HG03442 (cell line): ENCODE results near the gene ABCC10.
"Not testable (repeated sequence)": the region's sequence is repeated elsewhere in the genome, so short reads cannot be mapped to it uniquely, and the experiment has no call there.

ENCODE experiments used
- ATAC-seq: cut with Tn5 transposase; IDR thresholded peaks from one replicate; pipeline ENCODE4 v1.9.1; 2021; ENCODE audit warnings: mild to moderate bottlenecking, moderate library complexity; ENCODE audit not compliant: unreplicated experiment

The ABCC10 gene

DNA sequence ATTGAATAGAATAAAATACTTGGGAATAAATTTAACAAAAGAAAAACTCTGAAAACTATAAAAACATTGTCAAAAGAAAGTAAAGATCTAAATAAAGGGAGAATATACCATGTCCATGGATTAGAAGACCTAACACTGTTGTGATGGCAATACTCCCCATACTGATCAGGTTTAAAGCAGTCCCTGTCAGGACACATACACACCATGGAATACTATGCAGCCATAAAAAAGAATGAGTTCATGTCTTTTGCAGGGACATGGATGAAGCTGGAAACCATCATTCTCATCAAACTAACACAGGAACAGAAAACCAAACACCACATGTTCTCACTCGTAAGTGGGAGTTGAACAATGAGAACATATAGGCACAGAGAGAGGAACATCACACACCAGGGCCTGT lies 16.6 kb upstream of the ABCC10 start:
- not testable (repeated sequence) for ATAC-seq

DNA sequence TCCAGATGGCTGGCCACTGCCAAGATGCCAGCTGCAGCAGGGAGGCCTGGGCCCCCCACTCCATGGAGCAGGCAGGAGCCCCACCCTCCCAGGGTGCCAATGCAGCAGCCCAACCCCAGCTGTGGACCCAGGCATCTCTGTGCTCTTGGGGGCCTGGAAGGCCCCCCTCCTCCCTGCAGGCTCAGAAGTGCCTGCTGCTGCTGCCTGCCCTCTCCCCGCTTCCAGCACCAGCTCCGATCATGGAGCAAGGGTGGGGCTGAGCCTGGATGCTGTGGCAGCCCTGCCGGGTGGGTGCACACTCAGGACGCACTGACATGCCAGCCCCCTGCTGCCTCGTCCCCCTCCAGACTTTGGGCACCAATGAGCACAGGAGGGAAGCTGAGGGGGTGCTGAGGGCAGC lies 14.8 kb upstream of the ABCC10 start:
- ATAC-seq, result no peak

DNA sequence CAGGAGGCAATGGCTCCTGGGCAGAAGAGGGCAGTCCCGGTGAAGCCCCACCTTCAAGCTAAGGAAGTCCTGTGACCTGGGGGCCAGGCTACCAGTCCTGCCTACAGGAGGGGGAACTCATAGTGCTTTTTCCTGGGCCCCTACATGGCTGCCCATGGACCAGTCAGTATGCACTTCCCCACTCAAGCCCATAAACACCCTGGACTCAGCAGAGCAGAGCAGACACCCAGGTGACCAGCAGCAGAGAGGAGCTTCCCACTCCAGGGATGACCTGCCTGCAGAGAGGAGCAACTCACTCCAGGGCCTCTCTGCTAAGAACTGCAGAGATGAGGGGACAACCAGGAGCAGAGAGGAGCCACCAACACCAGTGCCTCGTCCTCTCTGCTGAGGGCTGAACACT lies 14.3 kb upstream of the ABCC10 start:
- ATAC-seq, result no peak

DNA sequence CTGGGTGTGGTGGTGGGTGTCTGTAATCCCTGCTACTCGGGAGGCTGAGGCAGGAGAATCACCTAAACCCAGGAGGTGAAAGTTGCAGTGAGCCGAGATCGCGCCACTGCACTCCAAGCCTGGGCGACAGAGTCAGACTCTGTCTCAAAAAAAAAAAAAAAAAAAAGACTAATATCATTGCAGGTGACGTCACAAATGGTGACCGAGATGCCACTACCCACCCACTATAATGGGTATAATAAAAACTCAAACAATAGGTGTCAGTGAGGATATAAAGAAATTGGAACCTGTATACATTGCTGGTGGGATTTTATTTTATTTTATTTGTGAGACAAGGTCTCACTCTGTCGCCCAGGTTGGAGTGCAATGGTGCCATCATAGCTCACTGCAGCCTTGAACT lies 12.1 kb upstream of the ABCC10 start:
- not testable (repeated sequence) for ATAC-seq

DNA sequence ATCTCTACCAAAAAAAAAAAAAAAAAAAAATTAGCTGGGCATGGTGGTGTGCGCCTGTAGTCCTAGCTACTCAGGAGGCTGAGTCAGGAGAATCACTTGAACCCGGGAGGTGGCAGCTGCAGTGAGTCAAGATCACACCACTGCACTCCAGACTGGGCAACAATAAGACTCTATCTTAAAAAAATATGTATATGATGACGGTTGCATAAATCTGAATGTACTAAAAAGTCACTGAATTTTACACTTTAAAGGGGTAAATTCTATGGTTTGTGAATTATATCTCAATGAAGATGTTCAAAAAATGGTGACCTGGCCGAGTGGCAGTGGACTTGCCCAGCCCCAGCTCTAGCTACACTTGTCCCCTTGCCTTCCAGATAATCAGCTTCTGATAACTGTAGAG lies 10.4 kb upstream of the ABCC10 start:
- no peak for ATAC-seq

DNA sequence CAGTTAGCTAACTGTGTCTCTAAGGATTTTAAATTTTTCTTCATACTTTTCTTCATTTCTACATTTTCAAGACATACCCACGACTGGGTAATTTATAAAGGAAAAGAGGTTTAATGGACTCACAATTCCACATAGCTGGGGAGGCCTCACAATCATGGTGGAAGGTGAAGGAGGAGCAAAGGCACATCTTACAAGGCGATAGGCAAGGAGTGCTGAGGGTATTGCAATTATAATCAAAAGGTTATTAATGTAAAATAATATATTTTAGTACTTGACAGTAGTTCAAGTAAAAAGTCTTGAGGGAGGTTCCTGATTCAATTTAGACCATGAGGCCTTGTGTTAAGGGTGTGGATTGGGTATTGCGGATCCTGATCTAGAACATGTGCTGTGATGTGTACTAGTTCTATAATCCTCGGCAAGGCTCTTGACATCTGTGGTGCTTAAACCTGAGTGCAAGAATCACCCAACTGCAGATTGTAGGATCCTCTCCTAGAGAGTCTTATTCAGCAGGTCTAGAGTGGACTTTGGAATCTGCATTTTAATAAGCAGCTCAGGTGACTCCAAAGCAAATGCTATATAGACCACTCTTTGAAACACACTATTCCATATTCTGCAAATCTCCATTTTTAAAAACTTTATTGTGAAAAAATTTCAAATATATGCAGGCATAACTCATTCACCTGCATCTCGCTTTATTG lies 7.2 kb upstream of the ABCC10 start:
- no peak for ATAC-seq

DNA sequence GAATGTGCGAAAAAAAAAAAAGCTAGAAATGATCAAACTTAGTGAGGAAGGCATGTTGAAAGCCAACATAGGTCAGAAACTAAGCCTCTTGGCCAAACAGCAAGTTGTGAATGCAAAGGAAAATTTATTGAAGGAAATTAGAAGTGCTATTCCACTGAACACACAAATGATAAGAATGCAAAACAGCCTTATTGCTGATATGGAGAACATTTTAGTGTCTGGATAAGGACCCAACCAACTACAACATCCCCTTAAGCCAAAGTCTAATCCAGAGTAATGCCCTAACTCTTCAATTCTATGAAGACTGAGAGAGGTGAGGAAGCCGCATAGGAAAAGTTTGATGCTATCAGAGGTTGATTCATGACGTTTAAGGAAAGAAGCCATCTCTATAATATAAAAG lies 5.5 kb upstream of the ABCC10 start:
- no peak for ATAC-seq

DNA sequence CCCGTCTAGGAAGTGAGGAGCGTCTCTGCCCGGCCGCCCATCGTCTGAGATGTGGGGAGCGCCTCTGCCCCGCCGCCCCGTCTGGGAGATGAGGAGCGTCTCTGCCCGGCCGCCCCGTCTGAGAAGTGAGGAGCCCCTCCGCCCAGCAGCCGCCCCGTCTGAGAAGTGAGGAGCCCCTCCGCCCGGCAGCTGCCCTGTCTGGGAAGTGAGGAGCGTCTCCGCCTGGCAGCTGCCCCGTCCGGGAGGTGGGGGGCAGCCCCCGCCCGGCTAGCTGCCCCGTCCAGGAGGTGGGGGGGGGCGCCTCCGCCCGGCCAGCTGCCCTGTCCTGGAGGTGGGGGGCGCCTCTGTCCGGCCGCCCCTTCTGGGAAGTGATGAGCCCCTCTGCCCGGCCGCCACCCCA lies 2.3 kb upstream of the ABCC10 start:
- not testable (repeated sequence) for ATAC-seq

DNA sequence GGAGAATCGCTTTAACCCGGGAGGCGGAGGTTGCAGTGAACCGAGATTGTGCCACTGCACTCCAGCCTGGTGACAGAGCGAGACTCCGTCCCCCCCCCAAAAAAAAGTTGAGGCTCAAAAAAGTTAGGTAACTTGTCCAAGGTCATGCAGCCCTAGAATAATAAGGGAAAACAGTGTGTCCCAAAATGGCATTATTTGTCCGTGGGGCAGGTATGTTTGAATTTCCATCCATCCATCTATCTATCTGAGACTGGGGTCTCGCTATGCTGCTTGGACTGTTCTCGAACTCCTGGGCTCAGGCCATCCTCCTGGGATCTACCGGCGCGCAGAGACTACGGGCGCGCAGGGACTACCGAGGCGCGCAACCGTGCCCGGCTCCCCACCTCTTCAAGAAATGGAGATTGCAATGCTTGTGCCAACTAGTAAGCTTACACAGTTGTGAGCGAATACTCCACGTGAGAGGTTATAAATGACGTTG lies 374 bp upstream of the ABCC10 start:
- ATAC-seq, result no peak

DNA sequence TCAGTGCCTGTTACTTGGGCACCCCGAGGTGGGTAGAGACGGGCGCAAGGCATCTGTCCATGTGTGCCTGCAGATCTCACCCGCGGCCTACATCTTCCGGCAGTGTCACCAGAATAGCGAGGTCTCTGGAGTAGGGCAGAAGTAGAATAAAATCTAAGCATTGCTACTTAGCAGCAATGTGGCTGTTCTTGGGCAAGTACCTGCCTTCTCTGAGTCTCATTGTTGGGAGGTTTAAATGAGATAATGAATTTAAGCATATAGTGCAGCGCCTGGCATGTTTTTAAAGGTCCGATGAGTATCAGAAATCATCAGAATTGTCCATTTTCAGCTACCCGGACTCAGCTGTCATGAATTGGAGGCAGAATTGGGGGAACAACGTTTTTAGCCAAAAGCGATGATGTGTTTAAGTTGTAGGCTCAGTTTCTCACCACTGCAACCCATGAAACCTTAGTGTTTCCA lies 800 bp downstream of the ABCC10 start:
- no peak for ATAC-seq

DNA sequence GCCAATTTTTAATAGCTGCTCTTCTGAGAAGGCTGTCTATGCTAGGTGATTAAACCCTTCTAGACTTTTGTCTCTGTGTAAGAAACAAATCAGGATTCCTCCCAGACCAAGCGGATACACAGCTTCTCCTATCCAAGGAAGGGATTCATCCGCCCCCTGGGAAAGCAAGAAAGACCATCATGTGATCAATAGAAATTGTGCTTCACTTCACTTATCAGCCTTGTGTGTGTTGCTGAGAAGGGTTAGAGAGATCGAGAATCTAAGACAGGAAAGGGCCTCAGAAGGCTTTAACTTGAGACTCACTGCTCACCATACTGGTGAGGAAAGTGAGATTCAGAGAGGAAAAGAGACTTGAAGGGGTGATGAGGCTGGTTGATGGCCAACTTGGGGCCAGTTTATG lies 1.5 kb downstream of the ABCC10 start:
- ATAC-seq, result no peak

DNA sequence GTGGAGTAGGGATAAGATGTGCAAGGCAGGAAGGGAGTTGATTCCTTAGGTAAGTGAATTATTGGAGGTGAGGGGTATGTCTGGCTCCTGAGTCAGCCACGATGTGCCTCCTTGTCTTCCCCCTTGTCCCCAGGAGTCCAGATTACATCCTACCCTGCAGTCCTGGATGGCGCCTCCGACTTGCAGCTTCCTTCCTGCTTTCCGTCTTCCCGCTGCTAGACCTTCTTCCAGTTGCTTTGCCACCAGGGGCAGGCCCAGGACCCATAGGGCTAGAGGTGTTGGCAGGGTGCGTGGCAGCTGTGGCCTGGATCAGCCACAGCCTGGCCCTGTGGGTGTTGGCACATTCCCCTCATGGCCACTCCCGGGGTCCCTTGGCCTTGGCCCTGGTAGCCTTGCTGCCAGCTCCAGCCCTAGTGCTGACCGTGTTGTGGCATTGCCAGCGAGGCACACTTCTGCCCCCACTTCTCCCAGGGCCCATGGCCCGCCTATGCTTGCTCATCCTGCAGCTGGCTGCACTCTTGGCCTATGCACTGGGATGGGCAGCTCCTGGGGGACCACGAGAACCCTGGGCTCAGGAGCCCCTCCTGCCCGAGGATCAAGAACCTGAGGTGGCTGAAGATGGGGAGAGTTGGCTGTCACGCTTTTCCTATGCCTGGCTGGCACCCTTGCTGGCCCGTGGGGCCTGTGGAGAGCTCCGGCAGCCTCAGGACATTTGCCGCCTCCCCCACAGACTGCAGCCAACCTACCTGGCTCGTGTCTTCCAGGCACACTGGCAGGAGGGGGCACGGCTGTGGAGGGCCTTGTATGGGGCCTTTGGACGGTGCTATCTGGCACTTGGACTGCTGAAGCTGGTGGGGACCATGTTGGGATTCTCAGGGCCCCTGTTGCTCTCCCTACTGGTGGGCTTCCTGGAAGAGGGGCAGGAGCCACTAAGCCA lies 4.9 kb downstream of the ABCC10 start:
- no peak for ATAC-seq

DNA sequence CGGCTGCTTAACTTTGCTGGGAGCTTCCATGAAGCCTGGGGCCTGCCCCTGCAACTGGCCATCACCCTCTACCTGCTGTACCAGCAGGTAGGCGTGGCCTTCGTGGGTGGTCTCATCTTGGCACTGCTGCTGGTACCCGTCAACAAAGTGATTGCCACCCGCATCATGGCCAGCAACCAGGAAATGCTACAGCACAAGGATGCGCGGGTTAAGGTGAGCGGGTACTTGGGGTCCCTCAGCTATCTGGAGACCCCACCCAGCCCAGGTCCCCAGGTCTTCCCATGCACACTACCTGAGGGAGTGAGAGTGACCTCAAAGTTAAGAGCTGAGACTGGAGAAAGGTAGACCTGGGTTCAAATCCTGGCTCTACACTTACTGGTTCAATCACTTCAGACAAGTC lies 5.8 kb downstream of the ABCC10 start:
- no peak for ATAC-seq

DNA sequence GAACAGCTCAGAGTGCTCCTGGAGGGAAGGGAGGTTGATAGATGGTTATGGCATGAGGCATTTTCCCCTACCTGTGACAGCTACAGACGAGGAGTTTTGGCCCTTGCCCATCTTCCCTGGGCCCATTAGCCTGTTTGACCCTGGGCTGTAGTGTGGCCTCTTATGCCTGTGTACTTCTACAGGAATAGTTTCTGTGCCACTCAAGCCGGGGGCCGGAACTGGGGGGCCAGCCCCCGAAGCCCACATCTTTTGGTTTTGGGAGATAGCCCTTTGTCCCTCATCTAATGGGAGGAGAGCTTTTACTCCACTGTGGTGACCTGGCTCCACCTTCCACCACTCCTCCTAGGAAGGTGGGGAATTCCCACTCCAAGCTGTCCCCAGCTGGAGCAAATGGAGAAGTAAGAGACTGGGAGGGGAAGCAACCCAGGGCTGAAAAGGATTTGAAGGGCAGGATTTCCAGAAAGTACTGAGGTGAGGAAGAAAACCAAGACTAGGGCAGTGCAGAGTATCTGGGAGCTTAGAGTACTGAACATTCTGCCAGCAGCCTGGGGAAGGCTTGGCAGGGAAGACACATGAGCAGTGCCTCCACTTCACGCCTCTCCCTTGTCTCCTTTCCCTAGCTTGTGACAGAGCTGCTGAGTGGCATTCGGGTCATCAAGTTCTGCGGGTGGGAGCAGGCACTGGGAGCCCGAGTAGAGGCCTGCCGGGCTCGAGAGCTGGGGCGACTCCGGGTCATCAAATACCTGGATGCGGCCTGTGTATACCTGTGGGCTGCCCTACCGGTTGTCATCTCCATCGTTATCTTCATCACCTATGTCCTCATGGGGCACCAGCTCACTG lies 6.9 kb downstream of the ABCC10 start:
- ATAC-seq, result no peak

DNA sequence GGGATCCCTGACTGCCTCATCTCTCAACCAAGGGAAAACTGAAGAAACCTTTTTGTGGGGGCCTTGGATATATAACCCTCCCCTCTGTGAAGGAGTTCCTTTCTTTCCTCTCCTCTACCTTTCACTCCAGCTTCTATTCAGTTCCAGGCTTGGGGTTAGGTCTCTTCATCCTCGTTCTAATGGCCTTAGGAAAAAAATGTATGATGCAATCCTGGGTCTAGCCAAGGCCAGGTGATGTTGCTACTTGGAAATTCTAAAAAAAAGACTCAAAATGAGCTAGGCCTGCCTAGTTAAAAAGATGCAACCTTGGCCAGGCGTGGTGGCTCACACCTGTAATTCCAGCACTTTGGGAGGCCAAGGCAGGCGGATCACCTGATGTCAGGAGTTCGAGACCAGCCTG lies 7.6 kb downstream of the ABCC10 start:
- no peak for ATAC-seq

DNA sequence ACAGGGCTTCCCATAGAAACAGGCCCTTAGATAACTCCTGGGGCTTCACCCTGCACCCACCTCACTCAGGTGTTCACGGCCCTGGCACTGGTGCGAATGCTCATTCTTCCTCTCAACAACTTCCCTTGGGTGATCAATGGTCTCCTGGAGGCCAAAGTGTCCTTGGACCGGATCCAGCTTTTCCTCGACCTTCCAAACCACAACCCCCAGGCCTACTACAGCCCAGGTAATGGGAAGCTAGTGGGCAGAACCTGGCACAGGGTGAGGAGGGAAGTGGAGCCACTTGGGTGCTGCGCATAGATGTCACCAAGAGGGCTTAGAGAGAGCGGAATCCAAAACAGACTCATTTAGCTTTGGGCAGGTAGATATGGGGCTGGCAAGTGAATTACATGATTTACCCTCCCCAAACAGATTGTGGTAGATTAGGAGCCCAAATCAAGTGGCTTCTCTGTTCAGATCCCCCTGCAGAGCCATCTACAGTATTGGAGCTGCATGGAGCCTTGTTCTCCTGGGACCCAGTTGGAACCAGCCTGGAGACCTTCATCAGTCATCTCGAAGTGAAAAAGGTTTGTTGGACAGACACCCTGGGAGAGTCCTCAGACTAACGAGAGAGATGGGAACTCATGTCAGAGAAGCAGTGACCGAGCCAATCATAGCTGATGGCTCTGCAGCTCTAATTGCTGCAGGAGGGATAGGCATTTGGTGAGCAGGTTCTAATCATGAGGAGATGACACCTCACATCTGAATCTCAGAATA lies 8.5 kb downstream of the ABCC10 start:
- ATAC-seq, result no peak

DNA sequence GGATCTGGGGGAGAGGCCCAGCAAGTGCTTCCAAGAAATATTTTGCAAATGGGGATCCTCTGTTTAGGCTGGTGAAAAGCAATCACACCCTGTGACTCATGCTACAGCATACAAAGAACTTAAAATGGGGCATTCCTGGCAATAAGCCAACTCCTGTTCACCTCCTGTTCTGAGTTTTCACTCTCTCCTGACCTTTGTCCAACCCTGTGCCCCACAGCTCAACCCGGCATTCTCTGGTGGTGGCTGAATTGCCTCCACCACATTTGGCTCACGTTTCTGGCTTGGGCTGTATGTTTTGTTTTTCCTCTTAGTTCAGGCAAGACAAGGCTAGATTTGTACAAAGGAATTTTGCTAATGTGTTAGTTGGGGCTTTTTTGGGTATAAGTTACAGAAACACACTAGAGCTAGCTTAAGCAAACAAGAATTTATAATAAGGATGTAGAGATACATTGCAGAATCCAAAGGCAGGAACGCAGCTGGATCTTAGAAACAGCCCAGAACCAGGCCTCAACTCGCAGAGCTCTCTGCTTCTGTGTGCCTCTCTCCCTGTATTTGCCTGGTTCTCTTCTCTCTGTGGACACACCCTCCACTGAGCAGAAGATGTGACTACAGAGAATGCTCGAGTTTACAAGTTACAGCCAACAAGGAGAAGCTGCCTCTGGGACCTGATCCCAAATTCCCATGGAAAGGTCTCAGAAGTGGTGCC lies 9.4 kb downstream of the ABCC10 start:
- no peak for ATAC-seq

DNA sequence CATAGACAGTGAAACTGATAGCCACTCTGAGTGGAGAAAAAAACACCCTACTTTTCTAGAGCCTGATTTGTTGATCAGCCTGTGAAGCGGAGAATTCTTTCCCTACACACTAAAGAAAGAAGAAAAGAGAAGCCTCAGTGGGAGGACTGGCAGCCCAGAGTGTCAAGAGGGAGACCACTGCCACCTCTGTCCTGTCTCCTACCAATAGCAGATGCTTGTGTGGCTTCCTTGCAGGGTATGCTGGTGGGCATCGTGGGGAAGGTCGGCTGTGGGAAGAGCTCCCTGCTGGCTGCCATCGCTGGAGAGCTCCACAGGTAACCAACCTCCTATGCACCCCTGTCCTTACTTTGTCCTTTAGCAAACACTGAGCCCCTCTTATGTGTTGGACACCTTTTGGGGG lies 10.4 kb downstream of the ABCC10 start:
- no peak for ATAC-seq

DNA sequence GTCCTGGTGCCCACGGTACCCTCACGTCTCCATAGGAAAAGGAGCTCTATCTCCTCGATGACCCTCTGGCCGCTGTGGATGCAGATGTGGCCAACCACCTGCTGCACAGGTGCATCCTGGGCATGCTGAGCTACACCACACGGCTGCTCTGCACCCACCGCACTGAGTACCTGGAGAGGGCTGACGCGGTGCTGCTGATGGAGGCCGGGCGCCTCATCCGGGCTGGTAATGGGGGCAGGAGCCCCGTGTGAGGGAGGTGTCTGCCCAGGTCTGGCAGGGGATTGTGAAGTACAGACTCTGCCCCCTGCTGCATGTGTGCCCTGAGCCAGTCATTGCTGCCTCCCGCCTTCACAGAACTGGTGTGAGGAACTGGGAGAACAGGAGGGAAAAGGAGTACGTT lies 15.6 kb downstream of the ABCC10 start:
- no peak for ATAC-seq

DNA sequence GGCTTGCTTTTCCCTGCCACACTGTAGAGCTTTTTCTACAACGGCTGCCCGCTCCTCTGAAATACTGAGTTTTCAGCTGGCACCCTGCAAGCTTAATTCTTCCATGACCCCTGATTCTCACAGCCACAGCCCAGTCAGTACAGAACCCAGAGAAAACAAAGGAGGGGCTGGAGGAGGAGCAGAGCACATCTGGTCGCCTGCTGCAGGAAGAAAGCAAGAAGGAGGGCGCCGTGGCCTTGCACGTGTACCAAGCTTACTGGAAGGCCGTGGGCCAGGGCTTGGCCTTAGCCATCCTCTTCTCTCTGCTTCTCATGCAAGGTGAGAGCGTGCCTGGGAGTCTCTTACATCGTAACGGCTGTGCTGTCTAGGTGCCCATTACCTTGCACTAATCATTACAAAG lies 16.7 kb downstream of the ABCC10 start:
- ATAC-seq, result no peak
